HG02642 (cell line): ENCODE data around the gene CAMSAP1.

Experiments used
- ATAC-seq: cut with Tn5 transposase; IDR thresholded peaks from one replicate; pipeline ENCODE4 v1.9.1; 2021; ENCODE audit warnings: mild to moderate bottlenecking; ENCODE audit not compliant: unreplicated experiment, poor library complexity

The CAMSAP1 gene

GRCh38 chr9:135884328-135885035 is 22.9 kb downstream of the CAMSAP1 start:
- ATAC-seq = no peak

DNA sequence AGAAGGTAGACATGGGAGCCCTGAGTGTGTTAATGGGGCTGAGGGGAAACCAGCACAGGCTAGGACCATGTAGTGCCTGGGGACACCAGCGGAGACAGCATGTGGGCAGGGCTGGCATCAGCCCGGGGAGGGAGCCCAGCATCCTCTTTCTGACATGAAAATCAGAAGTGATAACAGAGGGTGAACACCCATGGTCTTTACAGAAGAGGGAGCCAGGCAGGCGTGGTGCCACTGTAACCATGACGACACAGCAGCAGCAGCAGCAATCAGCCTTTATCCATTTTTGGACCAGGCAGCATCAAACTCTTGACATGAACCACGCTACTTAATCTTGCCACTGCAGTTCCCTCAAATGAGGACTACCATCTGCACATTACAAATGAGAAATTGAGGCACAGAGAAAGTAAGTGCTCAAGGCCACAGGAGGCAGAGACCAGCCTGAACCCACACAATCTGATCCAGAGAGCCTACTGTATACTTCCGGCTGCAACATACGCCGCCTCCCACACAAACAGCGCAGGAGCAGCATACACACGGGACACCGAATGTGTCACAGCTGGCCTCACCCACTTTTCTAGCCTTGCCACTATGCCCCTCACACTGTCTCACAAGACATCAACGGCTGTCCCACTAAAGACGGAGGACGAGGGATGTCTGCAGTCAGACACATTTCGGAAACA is 23.8 kb downstream of the CAMSAP1 start:
- ATAC-seq = no peak

GRCh38 chr9:135882011-135882410 is 25.3 kb downstream of the CAMSAP1 start:
- ATAC-seq = no peak

GRCh38 chr9:135880438-135880837 is 26.9 kb downstream of the CAMSAP1 start:
- ATAC-seq = no peak

DNA sequence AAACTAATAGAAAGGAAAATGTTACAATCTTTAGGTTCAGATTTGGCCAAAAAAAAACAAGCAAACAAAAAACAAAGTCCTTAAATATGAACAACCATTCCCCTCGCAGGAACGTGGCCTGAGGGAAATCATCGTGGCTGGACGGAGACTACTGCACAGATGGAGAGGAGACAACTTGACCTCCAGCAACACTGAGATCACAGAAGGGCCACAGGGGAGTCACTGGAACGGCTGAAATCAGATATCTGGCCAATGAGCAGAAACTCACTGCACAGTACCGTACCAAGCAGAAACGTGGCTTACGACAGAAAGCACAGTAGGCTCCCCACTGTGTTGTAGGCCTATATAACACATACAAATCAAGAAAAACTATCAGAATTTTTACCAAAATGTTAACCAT is 27.7 kb downstream of the CAMSAP1 start:
- no peak for ATAC-seq

DNA sequence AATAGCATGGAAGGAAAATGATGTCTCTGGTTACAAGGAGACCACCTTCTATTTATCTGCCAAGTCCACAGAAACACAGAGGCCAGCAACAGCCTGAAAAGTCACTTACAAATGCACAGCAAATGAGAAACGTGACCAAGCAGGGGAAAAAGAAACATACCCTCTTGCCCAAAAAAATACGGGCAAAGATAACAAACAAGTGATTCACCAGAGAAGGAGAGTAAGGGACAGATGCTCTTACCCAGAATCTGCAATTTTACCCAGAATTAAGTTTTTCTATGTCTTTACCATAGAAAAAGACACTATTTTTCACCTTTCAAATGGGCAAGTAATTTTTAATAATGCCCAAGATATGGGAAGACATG is 28.1 kb downstream of the CAMSAP1 start:
- ATAC-seq = no peak

GRCh38 chr9:135878528-135879236 is 28.7 kb downstream of the CAMSAP1 start:
- ATAC-seq = no peak

DNA sequence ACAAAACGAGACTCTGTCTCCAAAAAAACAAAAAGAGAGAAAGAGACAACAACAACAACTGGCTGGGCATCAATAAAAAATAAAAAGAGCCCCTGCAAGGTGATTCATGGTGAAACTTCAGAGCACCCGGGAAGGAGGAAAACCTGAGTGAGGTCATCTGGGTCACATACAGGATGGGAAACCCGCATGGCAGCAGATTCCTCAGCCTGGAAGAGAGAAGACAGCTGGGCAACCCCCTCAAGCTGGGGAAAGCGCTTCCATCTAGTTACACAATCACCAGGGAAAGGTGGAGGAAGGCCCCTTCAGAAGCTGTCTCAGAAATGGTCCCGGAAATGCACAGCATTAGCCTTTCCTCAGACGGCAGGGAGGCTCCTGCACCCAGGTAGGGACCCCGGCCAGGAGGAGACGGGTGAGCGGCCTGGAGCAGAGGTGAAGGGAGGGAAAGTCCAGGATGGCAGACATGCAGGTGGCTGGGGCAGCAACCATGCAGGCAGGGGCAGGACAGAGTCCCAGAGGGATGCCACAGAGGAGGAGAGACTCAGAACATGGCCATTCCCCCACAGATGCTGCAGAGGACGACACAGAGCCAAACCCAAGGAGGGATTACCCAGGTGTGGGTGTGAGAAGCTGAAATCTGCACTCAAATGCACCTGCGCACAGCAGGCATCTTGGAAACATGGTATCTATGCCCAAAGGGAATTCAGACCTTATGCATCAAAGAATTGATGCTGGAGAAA is 29.4 kb downstream of the CAMSAP1 start:
- no peak for ATAC-seq

- ATAC-seq = no peak
Measured at GRCh38 chr9:135876936-135877335, 30.4 kb downstream of the CAMSAP1 start.

DNA sequence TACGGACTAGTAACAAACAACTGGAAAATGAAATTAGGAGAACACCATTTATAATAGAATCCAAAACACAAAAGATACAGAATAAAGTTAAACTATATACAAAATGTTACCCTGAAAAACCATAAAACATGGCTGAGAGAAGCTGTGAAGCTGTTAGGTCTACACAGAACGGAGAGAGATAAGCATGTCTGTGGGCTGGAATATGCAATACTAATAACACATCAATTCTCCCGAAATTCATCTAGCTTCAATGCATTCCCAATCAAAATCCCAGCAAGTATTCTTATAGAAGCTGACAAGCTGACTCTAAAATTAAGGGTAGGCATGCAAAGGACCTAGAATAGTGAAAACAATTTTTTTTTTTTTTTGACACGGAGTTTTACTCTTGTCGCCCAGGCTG is 32.5 kb downstream of the CAMSAP1 start:
- ATAC-seq = no peak

DNA sequence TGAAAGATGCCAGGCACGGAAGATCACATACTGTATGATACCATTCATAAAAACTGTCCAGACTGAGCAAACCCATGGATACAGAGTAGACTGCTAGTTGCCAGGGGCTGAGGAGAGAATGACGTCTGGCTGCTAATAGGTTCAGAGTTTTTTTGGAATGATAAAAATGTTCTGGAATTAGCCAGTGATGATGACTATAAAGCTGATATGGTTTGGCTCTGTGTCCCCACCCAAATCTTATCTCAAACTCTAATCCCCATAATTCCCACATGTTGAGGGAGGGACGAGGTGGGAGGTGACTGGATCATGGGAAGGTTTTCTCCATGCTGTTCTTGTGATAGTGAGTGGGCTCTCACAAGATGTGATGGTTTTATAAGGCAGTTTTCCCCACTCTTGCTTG is 37.4 kb downstream of the CAMSAP1 start:
- no peak for ATAC-seq

DNA sequence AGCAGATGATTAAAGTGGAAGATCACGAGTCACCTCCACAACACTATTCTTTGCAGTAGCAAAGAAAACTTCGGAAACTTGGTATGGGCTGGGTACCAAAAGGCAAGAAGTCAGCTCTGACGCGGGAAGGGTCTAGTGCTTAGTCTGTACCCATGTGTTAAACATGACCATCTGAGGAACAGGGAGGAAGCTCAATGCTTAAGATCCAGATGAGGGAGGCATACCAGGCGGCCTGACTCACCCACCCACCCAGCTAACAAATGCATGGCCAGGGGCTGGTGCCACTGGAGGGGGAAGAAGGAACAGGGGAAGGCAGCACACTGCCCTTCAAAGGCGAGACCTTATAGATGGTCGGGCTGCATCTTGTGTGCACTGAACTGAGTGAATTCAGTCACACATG is 41.8 kb downstream of the CAMSAP1 start:
- ATAC-seq = no peak

DNA sequence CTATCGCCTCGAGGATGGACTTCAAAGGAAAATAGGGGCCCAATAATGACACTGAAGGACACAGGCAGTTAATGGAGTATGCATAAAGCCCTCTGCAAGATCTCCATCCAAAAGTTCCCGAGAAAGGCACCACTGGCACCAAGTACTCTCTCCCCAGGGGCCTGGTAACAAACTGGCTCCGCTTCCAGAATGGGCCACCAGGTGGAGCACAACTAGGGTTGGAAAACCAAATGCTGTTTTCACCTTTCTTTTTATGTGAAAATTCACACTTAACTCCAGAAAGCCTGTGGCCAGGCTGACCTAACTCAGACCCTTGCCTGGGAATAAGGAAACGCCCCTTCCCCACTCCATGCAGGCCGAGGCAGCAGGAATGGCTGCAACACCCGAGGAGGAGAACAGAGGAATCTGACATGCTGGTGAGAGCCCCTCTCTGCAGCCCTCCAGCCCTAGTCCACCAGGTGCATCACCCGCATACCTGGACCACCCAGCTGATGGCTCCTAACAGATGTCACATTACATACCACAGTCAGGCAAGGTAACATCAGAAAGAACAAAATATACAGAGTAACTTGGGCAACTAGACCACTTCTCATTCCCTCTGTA is 42.8 kb downstream of the CAMSAP1 start:
- ATAC-seq = no peak

- no peak for ATAC-seq
Measured at GRCh38 chr9:135862809-135863208, 44.5 kb downstream of the CAMSAP1 start.

- ATAC-seq = no peak
Measured at GRCh38 chr9:135858491-135859185, 48.7 kb downstream of the CAMSAP1 start.

GRCh38 chr9:135857843-135858242 is 49.5 kb downstream of the CAMSAP1 start:
- no peak for ATAC-seq

GRCh38 chr9:135857371-135857786 is 50.0 kb downstream of the CAMSAP1 start:
- ATAC-seq = no peak

GRCh38 chr9:135851748-135852147 is 55.6 kb downstream of the CAMSAP1 start:
- ATAC-seq = no peak

- no peak for ATAC-seq
Measured at GRCh38 chr9:135850737-135851136, 56.6 kb downstream of the CAMSAP1 start.

DNA sequence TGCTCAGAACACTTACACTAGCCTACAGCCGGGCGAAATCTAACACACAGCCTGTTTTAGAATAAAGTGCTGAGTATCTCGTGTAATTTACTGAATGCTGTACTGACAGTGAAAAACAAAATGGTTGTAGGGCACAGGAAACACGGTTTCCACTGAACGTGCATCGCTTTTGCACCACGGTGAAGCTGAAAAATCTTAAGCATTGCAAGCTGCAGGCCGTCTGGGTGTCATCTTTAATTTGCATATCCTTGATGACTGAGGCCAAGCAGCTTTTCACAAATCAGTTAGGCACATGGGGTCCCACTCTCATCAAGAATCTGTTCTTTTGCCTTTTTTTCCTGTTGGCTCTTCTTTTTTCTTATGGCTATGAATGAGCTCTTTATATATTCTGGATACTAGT is 58.2 kb downstream of the CAMSAP1 start:
- no peak for ATAC-seq
